KBM-7 (cell line): ENCODE measurements around the gene CATSPER2.
A peak's percentile ranks its signal among the peaks of the same experiment; 100 is the strongest.
"Not testable (repeated sequence)": the region's sequence is repeated elsewhere in the genome, so short reads cannot be mapped to it uniquely, and the experiment has no call there.

ENCODE experiments used
- DNase-seq: peaks from one replicate; pipeline ENCODE4 v3.0.0-alpha.2; 2015
- in situ Hi-C: fragments of 300-500 bp; cut with MboI; formaldehyde crosslinking; loops from 2 replicates; pipeline ENCODE4 v1.14.3; 2020; ENCODE audit warnings: low sequenced_read_pairs, low pct_unique_long_range_greater_than_20kb, mixed read lengths

The CATSPER2 gene

DNA sequence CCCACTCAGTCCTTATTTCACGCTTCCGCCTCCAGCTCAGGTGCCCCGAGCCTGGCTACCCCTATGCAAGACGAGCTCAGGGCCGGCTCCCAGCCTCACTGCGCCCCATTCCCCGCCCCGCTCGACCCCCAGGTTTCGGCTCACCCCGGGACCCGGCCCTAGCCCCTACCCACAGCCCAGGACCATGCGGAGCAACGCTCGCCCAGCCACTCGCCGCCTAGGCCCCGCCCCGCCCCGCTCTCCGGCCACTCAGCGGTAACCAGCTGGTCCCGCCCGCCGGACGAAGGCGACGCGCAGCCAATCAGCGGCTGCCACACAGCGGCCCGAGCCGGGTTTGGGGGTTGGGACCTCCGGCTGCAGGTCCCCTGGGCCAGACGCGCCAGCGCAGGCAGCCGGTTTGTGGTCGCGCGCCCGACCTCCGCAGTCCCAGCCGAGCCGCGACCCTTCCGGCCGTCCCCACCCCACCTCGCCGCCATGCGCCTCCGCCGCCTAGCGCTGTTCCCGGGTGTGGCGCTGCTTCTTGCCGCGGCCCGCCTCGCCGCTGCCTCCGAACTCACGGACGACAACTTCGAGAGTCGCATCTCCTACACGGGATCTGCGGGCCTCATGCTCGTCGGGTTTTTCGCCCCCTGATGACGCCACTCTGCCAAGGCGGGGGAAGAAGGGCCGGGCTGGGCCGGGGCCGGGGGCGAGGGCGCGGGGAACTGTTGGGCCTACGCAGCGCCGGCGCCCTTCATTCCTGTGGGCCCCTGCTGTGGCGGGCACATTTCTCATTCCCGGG, at the start of gene CATSPER2:
TSS of gene CATSPER2 (minus strand) at position 196 of the 781 bp plus-strand sequence. CDS start 783 bp downstream, outside the sequence.
- no peak for DNase-seq
- in situ Hi-C loops: no loop called here

DNA sequence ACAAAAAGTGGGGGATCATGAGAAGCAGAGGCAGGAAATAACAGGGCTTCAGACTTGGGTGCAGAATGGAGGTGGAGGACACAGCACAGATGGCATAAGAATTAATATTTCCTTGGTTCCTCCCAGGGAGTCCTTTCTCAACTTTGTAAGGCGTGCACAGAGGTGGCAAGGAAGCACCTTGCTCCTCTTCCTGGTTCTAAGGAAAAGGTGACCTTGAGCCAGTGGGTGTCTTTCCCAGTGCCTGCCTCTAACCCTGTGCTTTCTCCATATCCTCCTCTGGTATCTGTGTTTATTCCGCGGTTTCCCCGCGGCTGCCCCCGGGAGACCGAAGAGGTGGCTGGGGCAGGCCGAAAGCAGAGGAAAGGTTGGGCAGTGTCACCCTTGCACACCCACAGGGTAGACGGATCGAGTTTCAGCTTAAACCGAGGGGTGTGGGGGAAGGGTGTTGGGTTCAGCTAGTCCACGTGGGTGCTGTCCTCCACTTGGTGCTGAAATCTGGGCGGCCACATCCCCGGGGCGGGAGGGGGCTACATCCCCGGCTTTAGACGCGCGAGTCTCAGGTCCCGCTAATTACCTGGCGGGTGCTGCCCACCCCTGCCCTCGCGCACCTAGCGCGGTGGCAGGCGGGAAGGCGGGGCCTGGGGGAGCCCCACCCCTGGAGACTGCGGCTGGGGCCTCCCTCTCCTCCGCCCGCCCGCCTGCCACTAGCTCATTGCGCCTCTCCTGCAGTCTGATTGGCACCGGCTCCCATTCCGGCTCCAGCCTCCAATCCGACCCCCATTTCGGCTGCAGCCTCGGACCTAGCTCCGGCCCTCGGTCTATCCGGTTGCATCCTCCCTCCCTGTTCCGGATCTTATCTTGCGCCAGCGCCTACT, 44.7 kb upstream of the CATSPER2 start, which contains the start of gene CKMT1A:
TSS of gene CKMT1A (plus strand) at position 712 of the 875 bp plus-strand sequence. CDS start 192 bp downstream, outside the sequence.
- DNase-seq, in situ Hi-C loops: not testable (repeated sequence)

DNA sequence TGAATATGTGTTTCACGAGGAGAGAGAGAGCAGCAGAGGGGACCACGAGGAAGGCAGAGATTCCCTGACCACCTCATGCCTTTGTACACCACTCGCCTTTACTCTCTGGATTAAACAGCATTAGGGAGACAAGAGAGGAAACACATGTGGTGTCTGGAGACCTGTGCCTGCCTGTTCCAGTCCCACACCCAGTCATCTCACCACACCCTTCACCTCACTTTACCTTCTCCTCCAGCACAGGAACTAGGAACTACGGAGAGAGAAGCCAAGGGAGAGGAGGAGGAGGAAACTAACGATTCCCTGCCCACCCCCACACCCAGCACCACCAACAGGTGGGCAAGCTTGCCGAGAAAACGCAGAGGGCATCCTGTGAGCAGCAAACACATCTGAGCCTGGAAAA, 44.0 kb upstream of the CATSPER2 start:
- DNase-seq, in situ Hi-C loops: not testable (repeated sequence)

GRCh38 chr15:43689604-43690301, 41.1 kb upstream of the CATSPER2 start:
- in situ Hi-C loops, DNase-seq: not testable (repeated sequence)

- DNase-seq, in situ Hi-C loops: not testable (repeated sequence)
Measured at GRCh38 chr15:43674175-43674574, 25.5 kb upstream of the CATSPER2 start.

DNA sequence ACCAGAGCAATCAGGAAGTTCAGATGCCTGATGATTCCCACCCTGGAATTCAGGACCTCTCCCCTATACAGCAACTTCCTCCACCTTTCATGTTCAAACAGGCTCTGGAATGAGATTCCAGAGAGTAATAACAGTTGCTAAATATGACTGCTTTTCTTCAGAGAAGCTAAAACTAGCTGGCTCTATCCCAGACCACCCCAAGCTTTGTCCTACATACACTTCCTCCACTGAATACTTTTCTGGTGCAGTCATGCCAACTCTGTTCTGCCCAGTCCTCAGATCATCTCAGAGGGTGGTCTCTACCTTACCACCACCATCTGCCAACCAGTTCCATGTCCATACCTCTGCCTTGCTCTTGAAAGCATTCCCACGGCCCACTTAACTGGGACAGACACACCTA, 17.5 kb upstream of the CATSPER2 start:
- in situ Hi-C loops: not testable (repeated sequence)

GRCh38 chr15:43663333-43663732, 14.7 kb upstream of the CATSPER2 start:
- not testable (repeated sequence) for DNase-seq

More for the DNA sequence above, 17.5 kb upstream of the CATSPER2 start:
- not testable (repeated sequence) for DNase-seq

GRCh38 chr15:43662293-43662692, 13.6 kb upstream of the CATSPER2 start:
- DNase-seq, in situ Hi-C loops: not testable (repeated sequence)

More at GRCh38 chr15:43663333-43663732, 14.7 kb upstream of the CATSPER2 start:
- in situ Hi-C loops: not testable (repeated sequence)

GRCh38 chr15:43659727-43660126, 11.1 kb upstream of the CATSPER2 start:
- in situ Hi-C loops, DNase-seq: not testable (repeated sequence)

DNA sequence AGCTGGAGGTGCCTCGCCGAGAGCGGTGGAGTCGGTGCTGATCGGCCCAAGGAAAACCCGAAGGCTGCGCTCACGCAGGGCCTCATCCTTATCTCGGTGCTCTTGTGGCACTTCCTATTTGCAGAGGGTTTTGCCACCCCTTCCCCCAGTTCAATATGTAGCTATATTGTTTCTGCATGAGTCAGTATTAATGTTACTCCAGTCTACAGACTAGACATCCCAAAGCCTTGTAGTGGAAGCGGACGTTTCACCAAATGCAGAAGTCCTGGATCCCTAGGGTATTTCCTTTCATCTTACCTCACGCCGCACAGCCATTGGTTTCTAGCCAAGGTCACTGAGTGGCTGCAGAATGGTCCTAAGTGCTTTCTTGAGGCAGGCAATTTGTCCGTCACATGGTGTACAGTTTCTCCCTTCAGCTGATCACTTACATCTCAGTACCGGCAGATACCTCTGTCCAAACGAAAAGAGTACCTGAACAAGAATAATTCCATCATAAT, 834 bp upstream of the CATSPER2 start:
- in situ Hi-C loops: not testable (repeated sequence)

DNA sequence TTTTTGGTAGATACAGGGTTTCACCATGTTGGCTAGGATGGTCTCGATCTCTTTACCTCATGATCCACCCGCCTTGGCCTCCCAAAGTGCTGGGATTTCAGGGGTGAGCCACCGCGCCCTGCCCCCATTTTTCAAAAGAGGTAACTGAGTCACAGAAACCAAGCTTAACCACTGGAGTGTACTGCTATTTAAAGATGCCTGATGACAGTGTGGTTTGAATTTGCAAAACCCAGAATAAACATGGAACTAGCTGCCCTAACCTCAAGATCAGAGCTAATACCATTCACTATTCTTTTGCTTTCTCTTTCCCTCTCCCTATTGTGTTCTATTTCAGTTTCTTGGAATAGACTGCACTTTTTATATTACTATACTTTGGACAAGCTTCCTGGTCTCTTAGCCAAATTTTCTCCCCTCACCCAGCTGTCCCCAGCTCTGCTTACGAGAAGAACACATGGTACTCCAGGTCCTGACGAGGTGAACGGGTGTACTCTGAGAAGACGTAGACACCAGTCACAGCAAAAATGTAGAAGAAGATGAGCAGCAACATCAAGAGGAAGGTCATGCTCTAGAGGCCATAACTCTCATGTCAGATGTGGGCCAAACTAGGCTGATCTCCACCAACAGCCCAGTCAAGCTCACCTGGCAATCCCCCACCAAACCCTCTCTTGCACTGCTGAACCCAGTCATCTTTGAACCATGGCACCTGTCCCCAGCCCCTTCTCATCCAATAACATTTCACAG, 10.0 kb downstream of the CATSPER2 start:
- DNase-seq, in situ Hi-C loops: not testable (repeated sequence)

More for the DNA sequence above, 834 bp upstream of the CATSPER2 start:
- DNase-seq: not testable (repeated sequence)

GRCh38 chr15:43626937-43627336, 21.7 kb downstream of the CATSPER2 start:
- in situ Hi-C loops, DNase-seq: not testable (repeated sequence)

GRCh38 chr15:43625106-43625505, 23.5 kb downstream of the CATSPER2 start:
- peak; percentile 7 for DNase-seq
- in situ Hi-C loops: no loop called here

DNA sequence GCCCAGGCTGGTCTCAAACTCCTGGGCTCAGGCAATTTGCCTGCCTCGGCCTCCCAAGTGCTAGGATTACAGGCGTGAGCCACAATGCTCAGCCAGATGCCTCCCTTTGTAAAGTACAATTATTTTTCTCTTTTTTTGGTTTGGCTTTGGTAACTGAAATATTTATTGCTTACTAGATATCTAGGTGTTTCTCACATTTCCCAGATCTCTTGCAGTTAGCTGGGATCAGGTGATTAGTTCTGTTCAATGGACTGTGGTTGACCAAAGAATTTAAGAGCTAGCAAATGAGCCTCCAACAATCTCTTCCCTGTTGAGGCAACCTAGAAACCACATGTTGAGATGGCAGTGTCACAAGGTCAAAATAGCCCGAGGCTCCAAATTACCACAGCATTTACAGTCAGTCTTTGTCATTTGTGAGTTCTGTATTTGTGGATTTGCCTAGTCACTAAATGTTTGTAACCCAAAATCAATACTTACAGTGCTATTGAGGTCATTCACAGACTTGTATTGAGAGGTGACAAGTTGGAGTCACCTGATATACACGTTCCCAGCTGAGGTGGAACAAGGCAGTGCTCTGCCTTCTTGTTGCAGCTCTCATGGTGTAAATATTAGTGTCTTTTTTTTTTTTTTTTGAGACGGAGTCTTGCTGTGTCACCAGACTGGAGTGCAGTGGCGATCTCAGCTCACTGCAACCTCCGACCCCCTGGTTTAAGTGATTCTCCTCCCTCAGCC, 26.4 kb downstream of the CATSPER2 start:
- DNase-seq, in situ Hi-C loops: not testable (repeated sequence)

DNA sequence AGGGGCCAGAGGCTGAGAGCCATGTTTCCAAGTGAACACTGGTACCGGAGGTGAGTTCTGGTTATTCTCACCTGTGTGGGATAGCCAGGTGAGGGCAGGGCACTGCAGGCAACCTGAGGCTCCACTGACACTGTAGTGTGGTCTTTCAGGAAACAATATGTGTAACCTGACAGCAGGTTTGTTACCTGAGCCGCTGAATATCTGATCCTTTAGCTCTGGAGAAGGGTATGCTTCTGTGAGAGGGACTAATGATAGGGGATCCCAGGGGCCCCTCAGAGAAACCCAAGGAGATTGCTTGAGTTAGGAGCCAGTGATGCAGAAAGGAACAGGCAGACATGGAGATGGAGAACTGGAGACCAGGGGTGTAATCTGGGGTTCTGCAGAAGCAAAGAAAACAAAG, 29.9 kb downstream of the CATSPER2 start, which contains the start of gene STRC:
TSS of gene STRC (minus strand) at position 101 of the 400 bp plus-strand sequence. CDS start at position 23, 78 bp downstream.
- in situ Hi-C loops, DNase-seq: not testable (repeated sequence)

- in situ Hi-C loops, DNase-seq: not testable (repeated sequence)
Measured at GRCh38 chr15:43617750-43618149, 30.9 kb downstream of the CATSPER2 start.

- in situ Hi-C loops, DNase-seq: not testable (repeated sequence)
Measured at GRCh38 chr15:43602233-43602632, 46.4 kb downstream of the CATSPER2 start.
